Gastroesophageal sphincter (tissue), 3 donors: ENCODE measurements around the gene WNT1.

ENCODE experiments used
- POLR2AphosphoS5 ChIP-seq: sonication (generic); formaldehyde crosslinking; IDR thresholded peaks from one replicate; pipeline ENCODE4 v1.6.1; 2017; ENCODE audit warnings: antibody characterized with exemption
- TF ChIP-seq, protein P1 (sequence below), 4 experiments: fragments of 200-600 bp in 2 of 4; fragments of 450-650 bp in 2 of 4; sonication (generic) in 1 of 4; IDR thresholded peaks; one replicate each; pipeline ENCODE4 v1.5.1; 2017 to 2019; ENCODE audit warnings: antibody characterized with exemption in 4 of 4, mild to moderate bottlenecking in 2 of 4, moderate library complexity in 2 of 4

DNA sequence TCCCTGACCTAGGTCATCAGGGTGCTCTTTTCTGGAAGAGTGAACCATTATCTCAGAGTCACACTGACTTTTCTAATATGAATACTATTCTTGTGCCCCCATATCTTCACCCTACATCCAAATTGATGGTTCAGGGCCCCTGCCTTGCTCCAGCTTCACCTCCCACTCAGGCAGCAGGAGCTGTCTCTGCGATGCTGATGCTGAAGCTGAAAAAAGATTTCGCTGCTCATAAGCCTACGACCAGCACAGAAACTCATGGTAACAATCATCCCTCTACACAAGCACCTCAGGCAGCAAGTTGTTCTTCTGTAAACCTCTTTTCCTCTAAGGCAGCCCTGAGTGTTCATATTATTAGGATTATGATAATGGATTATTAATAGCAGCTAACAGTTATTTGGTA is 24.1 kb upstream of the WNT1 start:
- TF ChIP-seq, protein P1, sequence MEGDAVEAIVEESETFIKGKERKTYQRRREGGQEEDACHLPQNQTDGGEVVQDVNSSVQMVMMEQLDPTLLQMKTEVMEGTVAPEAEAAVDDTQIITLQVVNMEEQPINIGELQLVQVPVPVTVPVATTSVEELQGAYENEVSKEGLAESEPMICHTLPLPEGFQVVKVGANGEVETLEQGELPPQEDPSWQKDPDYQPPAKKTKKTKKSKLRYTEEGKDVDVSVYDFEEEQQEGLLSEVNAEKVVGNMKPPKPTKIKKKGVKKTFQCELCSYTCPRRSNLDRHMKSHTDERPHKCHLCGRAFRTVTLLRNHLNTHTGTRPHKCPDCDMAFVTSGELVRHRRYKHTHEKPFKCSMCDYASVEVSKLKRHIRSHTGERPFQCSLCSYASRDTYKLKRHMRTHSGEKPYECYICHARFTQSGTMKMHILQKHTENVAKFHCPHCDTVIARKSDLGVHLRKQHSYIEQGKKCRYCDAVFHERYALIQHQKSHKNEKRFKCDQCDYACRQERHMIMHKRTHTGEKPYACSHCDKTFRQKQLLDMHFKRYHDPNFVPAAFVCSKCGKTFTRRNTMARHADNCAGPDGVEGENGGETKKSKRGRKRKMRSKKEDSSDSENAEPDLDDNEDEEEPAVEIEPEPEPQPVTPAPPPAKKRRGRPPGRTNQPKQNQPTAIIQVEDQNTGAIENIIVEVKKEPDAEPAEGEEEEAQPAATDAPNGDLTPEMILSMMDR (IDR thresholded peaks at IDR 0.05), result no peak
- TF ChIP-seq POLR2AphosphoS5, result no peak
